ENCODE measurements around the gene ARID1B.

Gene ARID1B

GRCh38 chr6:156866220-156867015, 89.2 kb downstream of the ARID1B start:
- Histone ChIP-seq H3K27me3 (replicated peaks in 2 of 5; ENCODE audit: control insufficient read depth in 4 of 5, insufficient read depth in 5 of 5, low read length in 4 of 5) (no peaks in the 10 kb centered on the region), H3K36me3 (ENCODE audit: control insufficient read depth in 4 of 4, insufficient read depth in 4 of 4, low read length in 3 of 4) (peaks cover 4 to 8% (median 4%) of the 10 kb centered on the region in 4 experiments), H3K9me3 (ENCODE audit: control extremely low read depth in 1 of 5, control insufficient read depth in 4 of 5, insufficient read depth in 2 of 5, low read depth in 1 of 5, low read length in 4 of 5) (peaks cover 0 to 2% (median 0%) of the 10 kb centered on the region in 5 experiments), H3K27ac (ENCODE audit: insufficient read depth in 1 of 2, low read depth in 1 of 2, low read length in 2 of 2, poor library complexity in 1 of 2, severe bottlenecking in 2 of 2) (peak overlapping the region in 1 of 2 experiments; percentile 61), H3K4me3 (ENCODE audit: control insufficient read depth in 1 of 7, extremely low read depth in 1 of 7, insufficient read depth in 4 of 7, low read depth in 2 of 7, low read length in 6 of 7) (peak overlapping the region in 1 of 7 experiments; percentile 7), H3K4me1 (ENCODE audit: control extremely low read depth in 1 of 4, control insufficient read depth in 4 of 4, insufficient read depth in 4 of 4, low read length in 3 of 4) (peaks cover 0 to 47% (median 18%) of the 10 kb centered on the region in 4 experiments)
- ChIA-PET CTCF (interaction anchor here (0.6 to 2.5 kb wide), 4 partner anchors 8 to 107 kb away, joined by 3 to 10 read pairs (median 5); no protein-coding TSS in a partner anchor), POLR2A (no interaction called here)
- 68% methylated on average over 5 of the region's 10 CpGs for WGBS (ENCODE audit: insufficient coverage)
- peak in 2 of 3 donors; percentile 55 to 66 for DNase-seq

GRCh38 chr6:156867121-156867520, 89.9 kb downstream of the ARID1B start:
- Histone ChIP-seq H3K36me3 (ENCODE audit: control insufficient read depth in 4 of 4, insufficient read depth in 4 of 4, low read length in 3 of 4) (peaks cover 4 to 11% (median 4%) of the 10 kb centered on the region in 4 experiments), H3K27ac (ENCODE audit: insufficient read depth in 1 of 2, low read depth in 1 of 2, low read length in 2 of 2, poor library complexity in 1 of 2, severe bottlenecking in 2 of 2) (peak overlapping the region in 1 of 2 experiments; percentile 3), H3K9me3 (ENCODE audit: control extremely low read depth in 1 of 5, control insufficient read depth in 4 of 5, insufficient read depth in 2 of 5, low read depth in 1 of 5, low read length in 4 of 5) (peaks cover 0 to 2% (median 0%) of the 10 kb centered on the region in 5 experiments), H3K4me3 (ENCODE audit: control insufficient read depth in 1 of 7, extremely low read depth in 1 of 7, insufficient read depth in 4 of 7, low read depth in 2 of 7, low read length in 6 of 7) (no peak overlapping the region), H3K27me3 (replicated peaks in 2 of 5; ENCODE audit: control insufficient read depth in 4 of 5, insufficient read depth in 5 of 5, low read length in 4 of 5) (no peaks in the 10 kb centered on the region), H3K4me1 (ENCODE audit: control extremely low read depth in 1 of 4, control insufficient read depth in 4 of 4, insufficient read depth in 4 of 4, low read length in 3 of 4) (peaks cover 0 to 46% (median 18%) of the 10 kb centered on the region in 4 experiments)
- WGBS (ENCODE audit: insufficient coverage), result 100% methylated on average over 2 of the region's 2 CpGs
- POLR2A ChIA-PET, result no interaction called here
- DNase-seq, result no peak
- CTCF ChIA-PET, result interaction anchor here (0.6 to 2.5 kb wide), 5 partner anchors 12 to 106 kb away, joined by 3 to 10 read pairs (median 3); no protein-coding TSS in a partner anchor

- Histone ChIP-seq H3K4me3 (ENCODE audit: control insufficient read depth in 1 of 7, extremely low read depth in 1 of 7, insufficient read depth in 4 of 7, low read depth in 2 of 7, low read length in 6 of 7) (no peak overlapping the region), H3K27me3 (replicated peaks in 2 of 5; ENCODE audit: control insufficient read depth in 4 of 5, insufficient read depth in 5 of 5, low read length in 4 of 5) (no peaks in the 10 kb centered on the region), H3K27ac (ENCODE audit: insufficient read depth in 1 of 2, low read depth in 1 of 2, low read length in 2 of 2, poor library complexity in 1 of 2, severe bottlenecking in 2 of 2) (no peak overlapping the region), H3K9me3 (ENCODE audit: control extremely low read depth in 1 of 5, control insufficient read depth in 4 of 5, insufficient read depth in 2 of 5, low read depth in 1 of 5, low read length in 4 of 5) (peaks cover 0 to 2% (median 0%) of the 10 kb centered on the region in 5 experiments), H3K36me3 (ENCODE audit: control insufficient read depth in 4 of 4, insufficient read depth in 4 of 4, low read length in 3 of 4) (peaks cover 4 to 19% (median 6%) of the 10 kb centered on the region in 4 experiments), H3K4me1 (ENCODE audit: control extremely low read depth in 1 of 4, control insufficient read depth in 4 of 4, insufficient read depth in 4 of 4, low read length in 3 of 4) (peaks cover 0 to 37% (median 13%) of the 10 kb centered on the region in 4 experiments)
- no peak for DNase-seq
- 100% methylated on average over 2 of the region's 3 CpGs for WGBS (ENCODE audit: insufficient coverage)
- CTCF ChIA-PET, result interaction anchor here (0.8 to 2.5 kb wide), 4 partner anchors 11 to 31 kb away, joined by 3 to 10 read pairs (median 8); no protein-coding TSS in a partner anchor
- POLR2A ChIA-PET, result no interaction called here
Measured at GRCh38 chr6:156868385-156868784, 91.2 kb downstream of the ARID1B start.

- H3K4me3 ChIP-seq (ENCODE audit: control insufficient read depth in 1 of 7, extremely low read depth in 1 of 7, insufficient read depth in 4 of 7, low read depth in 2 of 7, low read length in 6 of 7), result peak overlapping the region in 1 of 7 experiments; percentile 16
- no peaks in the 10 kb centered on the region for H3K9me3 ChIP-seq (ENCODE audit: control extremely low read depth in 1 of 5, control insufficient read depth in 4 of 5, insufficient read depth in 2 of 5, low read depth in 1 of 5, low read length in 4 of 5)
- peak overlapping the region in 1 of 2 experiments; percentile 54 for H3K27ac ChIP-seq (ENCODE audit: insufficient read depth in 1 of 2, low read depth in 1 of 2, low read length in 2 of 2, poor library complexity in 1 of 2, severe bottlenecking in 2 of 2)
- ChIA-PET POLR2A (no interaction called here), CTCF (interaction anchor here (1.2 to 2.4 kb wide), 4 partner anchors 12 to 74 kb away, joined by 3 to 10 read pairs (median 4); no protein-coding TSS in a partner anchor)
- H3K36me3 ChIP-seq (ENCODE audit: control insufficient read depth in 4 of 4, insufficient read depth in 4 of 4, low read length in 3 of 4), result peaks cover 7 to 20% (median 11%) of the 10 kb centered on the region in 4 experiments
- no peak for DNase-seq
- peaks cover 0 to 39% (median 13%) of the 10 kb centered on the region in 4 experiments for H3K4me1 ChIP-seq (ENCODE audit: control extremely low read depth in 1 of 4, control insufficient read depth in 4 of 4, insufficient read depth in 4 of 4, low read length in 3 of 4)
- no peaks in the 10 kb centered on the region for H3K27me3 ChIP-seq (replicated peaks in 2 of 5; ENCODE audit: control insufficient read depth in 4 of 5, insufficient read depth in 5 of 5, low read length in 4 of 5)
- WGBS (ENCODE audit: insufficient coverage), result 90% methylated on average over 13 of the region's 13 CpGs
Measured at GRCh38 chr6:156869980-156870398, 92.8 kb downstream of the ARID1B start.

GRCh38 chr6:156870924-156871539, 93.9 kb downstream of the ARID1B start:
- DNase-seq, result peak in 2 of 3 donors; percentile 75 to 85
- 88% methylated on average over 1 of the region's 5 CpGs for WGBS (ENCODE audit: insufficient coverage)
- peaks cover 0 to 40% (median 12%) of the 10 kb centered on the region in 4 experiments for H3K4me1 ChIP-seq (ENCODE audit: control extremely low read depth in 1 of 4, control insufficient read depth in 4 of 4, insufficient read depth in 4 of 4, low read length in 3 of 4)
- H3K27ac ChIP-seq (ENCODE audit: insufficient read depth in 1 of 2, low read depth in 1 of 2, low read length in 2 of 2, poor library complexity in 1 of 2, severe bottlenecking in 2 of 2), result no peak overlapping the region
- ChIA-PET POLR2A (no interaction called here), CTCF (interaction anchor here (1.2 to 2.4 kb wide), 3 partner anchors 13 to 75 kb away, joined by 3 to 10 read pairs (median 4); no protein-coding TSS in a partner anchor)
- no peak overlapping the region for H3K4me3 ChIP-seq (ENCODE audit: control insufficient read depth in 1 of 7, extremely low read depth in 1 of 7, insufficient read depth in 4 of 7, low read depth in 2 of 7, low read length in 6 of 7)
- H3K36me3 ChIP-seq (ENCODE audit: control insufficient read depth in 4 of 4, insufficient read depth in 4 of 4, low read length in 3 of 4), result peaks cover 5 to 20% (median 11%) of the 10 kb centered on the region in 4 experiments
- H3K9me3 ChIP-seq (ENCODE audit: control extremely low read depth in 1 of 5, control insufficient read depth in 4 of 5, insufficient read depth in 2 of 5, low read depth in 1 of 5, low read length in 4 of 5), result no peaks in the 10 kb centered on the region
- H3K27me3 ChIP-seq (replicated peaks in 2 of 5; ENCODE audit: control insufficient read depth in 4 of 5, insufficient read depth in 5 of 5, low read length in 4 of 5), result no peaks in the 10 kb centered on the region

- CTCF ChIA-PET, result interaction anchor here (1.3 kb wide), 1 partner anchor 53 kb away, joined by 3 read pairs; no protein-coding TSS in a partner anchor
- POLR2A ChIA-PET, result no interaction called here
- Histone ChIP-seq H3K27me3 (replicated peaks in 2 of 5; ENCODE audit: control insufficient read depth in 4 of 5, insufficient read depth in 5 of 5, low read length in 4 of 5) (no peaks in the 10 kb centered on the region), H3K4me3 (ENCODE audit: control insufficient read depth in 1 of 7, extremely low read depth in 1 of 7, insufficient read depth in 4 of 7, low read depth in 2 of 7, low read length in 6 of 7) (no peak overlapping the region), H3K4me1 (ENCODE audit: control extremely low read depth in 1 of 4, control insufficient read depth in 4 of 4, insufficient read depth in 4 of 4, low read length in 3 of 4) (peaks cover 0 to 28% (median 9%) of the 10 kb centered on the region in 4 experiments), H3K9me3 (ENCODE audit: control extremely low read depth in 1 of 5, control insufficient read depth in 4 of 5, insufficient read depth in 2 of 5, low read depth in 1 of 5, low read length in 4 of 5) (no peaks in the 10 kb centered on the region), H3K27ac (ENCODE audit: insufficient read depth in 1 of 2, low read depth in 1 of 2, low read length in 2 of 2, poor library complexity in 1 of 2, severe bottlenecking in 2 of 2) (no peak overlapping the region), H3K36me3 (ENCODE audit: control insufficient read depth in 4 of 4, insufficient read depth in 4 of 4, low read length in 3 of 4) (peaks cover 4 to 20% (median 10%) of the 10 kb centered on the region in 4 experiments)
- DNase-seq, result no peak
- WGBS (ENCODE audit: insufficient coverage), result 100% methylated on average over 3 of the region's 8 CpGs
Measured at GRCh38 chr6:156872903-156873302, 95.7 kb downstream of the ARID1B start.
